Measurements from ENCODE around the gene ILDR1. TPM values are rescaled to one million over a fixed set of nuclear protein-coding genes. Genes with fewer than 3 reads are reported as not detected.

ILDR1 gene
- total and polyA plus RNA-seq, 2 of the 4 experiments (the other 2 are of a cell fraction) = not detected

- H2BK15ac ChIP-seq (ENCODE audit: low read depth, low read length) = no peak overlapping the region
- no peaks in the 10 kb centered on the region; the same call in 1 of the 2 replicates for H3K27me3 ChIP-seq (ENCODE audit: control insufficient read depth, insufficient read depth, low read length)
- WGBS, 2 experiments (ENCODE audit: extremely low coverage in 2 of 2, insufficient read length in 1 of 2) = 81% methylated on average over 6 of the region's 31 CpGs; no CpG with 5 or more reads in 1 of the 2 experiments
- H4K91ac ChIP-seq (ENCODE audit: insufficient read depth, low read depth, low read length) = no peak overlapping the region
- H3K9me3 ChIP-seq (ENCODE audit: control insufficient read depth, insufficient read depth, low read length) = no peaks in the 10 kb centered on the region
- H3K27ac ChIP-seq (ENCODE audit: insufficient read depth, low read length) = no peak overlapping the region
- no peak overlapping the region for H4K5ac ChIP-seq (ENCODE audit: low read depth, low read length)
- no peaks in the 10 kb centered on the region for H4K20me1 ChIP-seq (ENCODE audit: insufficient read depth, low read length)
- H2BK20ac ChIP-seq (ENCODE audit: low read depth, low read length) = no peak overlapping the region
- dilution Hi-C loops (cut with HindIII; ENCODE audit: low sequenced_read_pairs, unreplicated experiment) = no loop called here
- CTCF ChIA-PET = no interaction called here
- H3K4me2 ChIP-seq (ENCODE audit: low read depth, low read length) = no peak overlapping the region
- no peaks in the 10 kb centered on the region for H3K79me1 ChIP-seq (ENCODE audit: low read depth in 1 of 2, low read length in 2 of 2)
- H2AK9ac ChIP-seq (replicated peaks; ENCODE audit: low read depth, low read length, poor library complexity) = peak overlapping the region; percentile 63
- H3K14ac ChIP-seq (replicated peaks; ENCODE audit: low read depth, low read length) = no peak overlapping the region
- no peak overlapping the region for H3K4me3 ChIP-seq (ENCODE audit: insufficient read depth, low read depth, low read length)
- intact Hi-C loops (cut with micrococcal nuclease) = no loop called here
- H2BK5ac ChIP-seq (ENCODE audit: low read depth, low read length, poor library complexity, severe bottlenecking) = no peak overlapping the region
- no peaks in the 10 kb centered on the region for H3K36me3 ChIP-seq (ENCODE audit: control insufficient read depth, insufficient read depth, low read length)
- no TSS peak for BruUV-seq (replicated peaks)
- H3K23ac ChIP-seq (ENCODE audit: low read depth, low read length) = no peak overlapping the region
- H3K4me1 ChIP-seq (ENCODE audit: control insufficient read depth, insufficient read depth, low read length) = peaks cover 6% of the 10 kb centered on the region
- POLR2A ChIA-PET (ENCODE audit: unreplicated experiment) = no interaction called here
- peaks cover 7% of the 10 kb centered on the region for H3K9me1 ChIP-seq (ENCODE audit: insufficient read depth, low read length)
- in situ Hi-C loops (cut with MboI; ENCODE audit: low sequenced_read_pairs) = no loop called here
- TF ChIP-seq RCOR1 (IDR thresholded peaks at IDR 0.05; ENCODE audit: insufficient replicate concordance, low read length) (no peak), USF2 (IDR thresholded peaks at IDR 0.05; ENCODE audit: low read depth, low read length) (no peak), BHLHE40 (IDR thresholded peaks at IDR 0.05; ENCODE audit: low read depth, low read length) (no peak), MAZ (IDR thresholded peaks at IDR 0.05; ENCODE audit: borderline replicate concordance, low read depth, low read length) (no peak), MAFK (IDR thresholded peaks at IDR 0.05; ENCODE audit: low read depth, low read length) (no peak), SMC3 (IDR thresholded peaks at IDR 0.05; ENCODE audit: low read depth, low read length) (no peak), CTCF (conservative IDR thresholded peaks at IDR 0.05; ENCODE audit: low read depth, low read length) (no peak), ELK1 (IDR thresholded peaks at IDR 0.05; ENCODE audit: borderline replicate concordance, low read depth, low read length) (no peak)
- peak overlapping the region; percentile 23 for H2AFZ ChIP-seq (replicated peaks; ENCODE audit: low read length, poor library complexity)
- no peak overlapping the region for H3K9ac ChIP-seq (ENCODE audit: low read depth, low read length)
- no peak overlapping the region for H2BK120ac ChIP-seq (ENCODE audit: low read depth, low read length)
- H4K8ac ChIP-seq (ENCODE audit: low read depth in 2 of 2, low read length in 2 of 2) = no peak overlapping the region
- H2AK5ac ChIP-seq (ENCODE audit: low read depth, low read length) = no peak overlapping the region
- DNase-seq (no peak), ATAC-seq (ENCODE audit: low read depth) (no peak)
- H3K56ac ChIP-seq (ENCODE audit: extremely low read depth, insufficient read depth, low read length) = no peak overlapping the region
- no peak overlapping the region for H3K18ac ChIP-seq (ENCODE audit: low read depth, low read length)
- H3K4ac ChIP-seq (ENCODE audit: low read depth, low read length) = no peak overlapping the region
These were observed 29.2 kb downstream of the ILDR1 start for GRCh38 chr3:121992601-121993560.
